ENCODE data around the gene UQCRC2.
"Not testable (repeated sequence)": the region's sequence is repeated elsewhere in the genome, so short reads cannot be mapped to it uniquely, and the experiment has no call there.

Gene UQCRC2

GRCh38 chr16:21952793-21953540 lies at the start of gene UQCRC2:
Gene UQCRC2, plus strand, starts transcription at chr16:21953361. Its CDS starts 63 bp downstream, at chr16:21953424.
- peak; percentile 73 to 76 for DNase-seq (ENCODE audit: low read depth in 2 of 2)

- not testable (repeated sequence) for DNase-seq (ENCODE audit: low read depth in 2 of 2)
Observed at GRCh38 chr16:21932650-21933049, 20.5 kb upstream of the UQCRC2 start.

- not testable (repeated sequence) for DNase-seq (ENCODE audit: low read depth in 2 of 2)
Observed at GRCh38 chr16:21933316-21933715, 19.8 kb upstream of the UQCRC2 start.

GRCh38 chr16:21933790-21934189 lies 19.4 kb upstream of the UQCRC2 start:
- not testable (repeated sequence) for DNase-seq (ENCODE audit: low read depth in 2 of 2)

GRCh38 chr16:21936216-21936615 lies 16.9 kb upstream of the UQCRC2 start:
- not testable (repeated sequence) for DNase-seq (ENCODE audit: low read depth in 2 of 2)

- no peak for DNase-seq (ENCODE audit: low read depth in 2 of 2)
Observed at GRCh38 chr16:21937336-21937829, 15.8 kb upstream of the UQCRC2 start.

GRCh38 chr16:21940570-21940969 lies 12.6 kb upstream of the UQCRC2 start:
- DNase-seq (ENCODE audit: low read depth in 2 of 2) = no peak

- DNase-seq (ENCODE audit: low read depth in 2 of 2) = no peak
Observed at GRCh38 chr16:21943571-21943970, 9.6 kb upstream of the UQCRC2 start.

- DNase-seq (ENCODE audit: low read depth in 2 of 2) = peak in 1 of 2 donors; percentile 9
Observed at GRCh38 chr16:21946889-21947635, 6.1 kb upstream of the UQCRC2 start.

GRCh38 chr16:21949713-21950260 lies 3.4 kb upstream of the UQCRC2 start:
- no peak for DNase-seq (ENCODE audit: low read depth in 2 of 2)

- no peak for DNase-seq (ENCODE audit: low read depth in 2 of 2)
Observed at GRCh38 chr16:21950782-21951521, 2.2 kb upstream of the UQCRC2 start.

GRCh38 chr16:21952040-21952792 lies 945 bp upstream of the UQCRC2 start:
- peak; percentile 51 to 59 for DNase-seq (ENCODE audit: low read depth in 2 of 2)

- no peak for DNase-seq (ENCODE audit: low read depth in 2 of 2)
Observed at GRCh38 chr16:21953541-21953902, 361 bp downstream of the UQCRC2 start.

- DNase-seq (ENCODE audit: low read depth in 2 of 2) = no peak
Observed at GRCh38 chr16:21957714-21958346, 4.7 kb downstream of the UQCRC2 start.

- DNase-seq (ENCODE audit: low read depth in 2 of 2) = no peak
Observed at GRCh38 chr16:21959050-21959449, 5.9 kb downstream of the UQCRC2 start.

GRCh38 chr16:21962475-21962874 lies 9.3 kb downstream of the UQCRC2 start:
- no peak for DNase-seq (ENCODE audit: low read depth in 2 of 2)

GRCh38 chr16:21963887-21964286 lies 10.7 kb downstream of the UQCRC2 start:
- no peak for DNase-seq (ENCODE audit: low read depth in 2 of 2)

- no peak for DNase-seq (ENCODE audit: low read depth in 2 of 2)
Observed at GRCh38 chr16:21964353-21964752, 11.2 kb downstream of the UQCRC2 start.

GRCh38 chr16:21971856-21972255 lies 18.7 kb downstream of the UQCRC2 start:
- DNase-seq (ENCODE audit: low read depth in 2 of 2) = no peak

GRCh38 chr16:21973945-21974344 lies 20.8 kb downstream of the UQCRC2 start:
- DNase-seq (ENCODE audit: low read depth in 2 of 2) = no peak

GRCh38 chr16:21980032-21980431 lies 26.9 kb downstream of the UQCRC2 start:
- no peak for DNase-seq (ENCODE audit: low read depth in 2 of 2)
